Fibroblast of skin of left biceps (primary cell): ENCODE measurements around the gene DCAF8.
"Not testable (repeated sequence)": the region's sequence is repeated elsewhere in the genome, so short reads cannot be mapped to it uniquely, and the experiment has no call there.

Source experiments
- DNase-seq, 2 experiments: peaks; one replicate each; pipeline ENCODE4 v3.0.0-alpha.2; 2013; ENCODE audit warnings: low read depth in 2 of 2

DCAF8 gene

DNA sequence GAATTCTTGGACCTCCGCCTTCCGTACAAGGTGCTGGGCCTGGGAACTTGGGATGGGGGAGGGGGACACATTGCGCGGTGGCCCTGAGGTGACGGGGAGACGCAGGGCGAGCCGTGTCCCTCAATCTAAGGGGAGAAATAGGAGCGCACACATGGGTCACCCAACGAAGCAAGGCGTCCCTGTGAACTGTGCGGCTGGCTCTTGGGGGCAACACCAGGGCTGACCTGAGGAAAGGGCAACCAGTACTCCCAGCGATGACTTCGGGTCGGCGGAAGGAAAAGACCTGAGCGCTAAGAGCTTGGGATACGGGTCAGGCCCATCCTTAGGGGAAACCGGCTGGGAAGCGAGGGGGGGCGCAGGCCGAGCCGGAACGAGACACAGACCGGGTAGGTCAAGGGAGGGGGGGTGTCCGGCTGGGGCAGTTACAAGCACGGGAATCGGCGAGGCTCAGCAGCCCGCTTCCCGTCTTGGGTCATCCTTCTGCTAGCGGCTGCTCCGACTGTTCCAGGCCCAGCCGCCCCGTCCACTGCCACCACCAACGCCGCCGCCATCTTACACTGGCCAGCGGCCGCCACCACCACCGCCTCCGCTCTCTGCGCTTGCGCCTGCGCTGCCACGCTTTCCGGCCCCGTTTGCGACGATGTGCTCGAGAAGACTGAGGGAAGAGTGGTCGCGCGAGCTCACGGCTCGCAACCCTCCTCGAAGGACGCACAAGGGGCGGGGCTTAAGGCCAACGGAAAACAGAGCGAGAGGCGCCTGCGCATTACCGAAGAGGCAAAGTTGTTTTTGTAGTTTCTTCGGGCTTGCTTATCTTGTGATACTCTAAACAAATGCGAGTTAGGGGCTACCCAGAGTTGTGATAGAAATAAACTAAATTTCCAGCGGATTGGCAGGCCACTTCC lies at the start of gene DCAF8:
Gene DCAF8 (minus strand): TSS at position 657 of the 902 bp plus-strand sequence. CDS start 18,541 bp downstream, outside the sequence.
- DNase-seq = peak; percentile 89 to 91

DNA sequence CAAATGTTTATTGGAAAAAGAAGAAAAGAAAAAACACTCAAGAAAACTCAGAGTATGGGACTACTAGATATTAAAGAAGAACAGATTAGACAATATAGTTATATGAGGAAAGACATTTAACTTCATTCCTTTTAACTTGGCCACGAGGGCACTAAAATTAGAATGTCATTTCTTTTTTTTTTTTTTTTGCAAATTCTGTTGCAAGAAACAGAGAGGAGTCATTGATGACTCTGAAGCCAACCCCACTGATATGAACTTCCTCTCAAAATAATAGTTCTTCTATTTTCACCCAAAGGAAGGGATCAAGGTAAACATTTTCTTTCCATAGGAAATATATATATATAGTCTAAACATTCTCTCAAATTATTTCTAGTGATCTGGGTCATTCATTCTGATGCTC lies 47.2 kb upstream of the DCAF8 start:
- DNase-seq = no peak

DNA sequence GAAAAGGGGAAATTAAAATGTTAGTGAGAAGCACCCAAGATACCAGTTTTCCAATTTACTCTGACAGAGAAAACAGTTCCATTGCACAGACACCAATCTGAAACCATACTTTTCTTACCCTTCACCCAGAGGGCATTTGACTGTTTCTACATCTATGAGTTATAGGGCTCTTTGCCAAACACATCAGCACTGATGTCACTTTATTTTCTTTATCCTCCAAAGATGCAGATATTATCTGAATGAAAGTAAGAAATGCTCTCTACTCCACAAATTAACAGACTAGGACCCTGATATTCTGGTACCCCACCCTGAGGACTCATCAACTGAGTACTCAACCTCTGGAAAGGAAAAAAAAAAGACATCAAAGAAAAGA lies 46.8 kb upstream of the DCAF8 start:
- DNase-seq = no peak

DNA sequence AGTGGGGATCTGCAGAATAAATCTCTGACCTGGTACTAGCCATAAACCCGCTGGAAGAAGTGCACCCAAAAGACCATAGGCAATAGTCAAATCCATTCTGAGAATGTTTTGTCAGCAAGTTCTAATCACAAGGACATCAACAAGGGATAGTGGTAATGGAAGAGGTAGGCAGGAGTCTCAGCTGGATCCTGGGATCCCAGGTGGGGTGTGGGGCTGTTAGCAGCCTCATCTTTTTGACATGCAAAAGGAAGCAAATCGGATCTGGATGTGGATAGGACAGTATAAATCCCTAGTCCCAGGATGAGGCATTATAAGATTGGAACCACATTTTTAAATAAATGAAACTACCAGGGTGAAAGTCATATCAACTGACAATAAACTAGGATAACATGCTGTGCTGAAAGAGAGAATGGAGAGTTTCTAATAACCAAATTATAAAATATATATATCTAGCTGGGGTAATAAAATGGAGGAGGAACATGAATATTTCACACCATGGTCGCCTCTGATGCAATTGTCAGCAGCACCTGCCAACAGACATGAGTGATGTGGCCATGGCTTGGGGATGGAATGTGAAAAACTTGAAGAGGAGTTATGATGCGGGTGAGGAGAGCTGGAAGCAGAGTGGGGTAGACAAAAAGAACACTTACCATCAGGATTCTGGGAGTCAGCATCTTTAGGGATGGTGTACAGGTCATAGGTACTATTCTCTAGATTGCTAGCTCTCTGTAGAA lies 46.3 kb upstream of the DCAF8 start:
- no peak for DNase-seq

DNA sequence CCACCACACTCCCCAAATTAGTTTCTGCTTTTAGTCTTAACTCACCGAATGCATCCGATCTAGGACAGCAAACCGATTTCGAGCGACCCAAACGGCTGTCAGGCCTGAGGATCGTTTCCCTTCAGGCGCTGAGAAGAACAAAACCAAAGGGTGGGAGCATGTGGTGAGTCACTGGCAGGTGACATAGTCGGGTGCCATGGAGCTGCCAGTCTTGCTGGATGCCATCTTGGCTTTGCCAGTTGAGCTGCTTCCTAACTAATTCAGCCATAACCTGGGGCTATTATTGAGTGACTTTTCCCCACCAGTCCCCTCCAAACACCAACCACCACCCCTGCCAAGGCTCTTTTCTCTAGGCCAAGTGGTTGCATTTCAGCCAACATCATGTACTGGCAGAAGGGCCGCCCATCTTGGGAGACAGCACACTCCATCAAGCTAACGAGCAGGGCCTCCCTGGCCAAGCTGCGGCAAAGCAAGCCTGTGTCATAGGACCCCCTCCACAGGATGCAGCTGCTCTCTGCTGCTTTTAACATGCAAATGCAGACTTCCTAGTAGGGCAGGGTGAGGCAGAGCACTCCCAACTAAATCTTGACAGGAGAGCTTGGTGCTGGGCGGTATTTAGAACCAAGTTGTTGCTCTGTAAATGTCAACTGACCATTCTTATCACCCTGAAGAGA lies 44.9 kb upstream of the DCAF8 start:
- no peak for DNase-seq

DNA sequence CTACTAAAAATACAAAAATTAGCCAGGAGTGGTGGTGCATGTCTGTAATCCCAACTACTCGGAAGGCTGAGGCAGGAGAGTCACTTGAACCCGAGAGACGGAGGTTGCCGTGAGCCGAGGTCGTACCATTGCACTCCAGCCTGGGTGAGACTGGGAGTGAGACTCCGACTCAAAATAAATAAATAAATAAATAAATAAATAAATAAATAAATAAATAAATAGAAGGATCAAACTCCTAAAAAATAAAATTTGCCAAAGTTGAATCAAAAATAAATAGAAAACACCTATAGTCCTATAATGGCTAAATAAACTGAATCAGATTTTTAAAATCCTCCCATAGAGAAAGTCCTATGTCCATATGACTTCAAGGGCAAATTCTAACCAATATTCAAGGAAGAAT lies 37.8 kb upstream of the DCAF8 start:
- DNase-seq = no peak

DNA sequence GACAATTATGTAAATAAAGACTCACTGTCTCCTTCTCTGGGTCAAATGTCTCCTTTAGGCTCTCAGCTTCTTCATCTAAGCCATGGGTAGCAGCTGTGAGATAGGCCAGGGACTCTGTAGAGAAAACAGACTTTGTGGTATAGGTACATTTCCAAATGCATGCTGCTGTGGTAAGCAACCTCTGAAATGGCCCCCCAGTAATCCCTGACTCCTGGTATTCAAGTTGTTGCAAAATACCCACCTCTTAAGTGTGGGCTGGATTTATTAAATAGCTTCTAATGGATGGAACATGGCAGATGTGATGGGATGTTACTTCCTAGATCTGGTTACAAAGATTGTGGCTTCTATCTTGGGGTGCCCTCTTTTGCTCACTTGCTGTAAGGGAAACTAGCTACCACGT lies 33.7 kb upstream of the DCAF8 start:
- DNase-seq = no peak

DNA sequence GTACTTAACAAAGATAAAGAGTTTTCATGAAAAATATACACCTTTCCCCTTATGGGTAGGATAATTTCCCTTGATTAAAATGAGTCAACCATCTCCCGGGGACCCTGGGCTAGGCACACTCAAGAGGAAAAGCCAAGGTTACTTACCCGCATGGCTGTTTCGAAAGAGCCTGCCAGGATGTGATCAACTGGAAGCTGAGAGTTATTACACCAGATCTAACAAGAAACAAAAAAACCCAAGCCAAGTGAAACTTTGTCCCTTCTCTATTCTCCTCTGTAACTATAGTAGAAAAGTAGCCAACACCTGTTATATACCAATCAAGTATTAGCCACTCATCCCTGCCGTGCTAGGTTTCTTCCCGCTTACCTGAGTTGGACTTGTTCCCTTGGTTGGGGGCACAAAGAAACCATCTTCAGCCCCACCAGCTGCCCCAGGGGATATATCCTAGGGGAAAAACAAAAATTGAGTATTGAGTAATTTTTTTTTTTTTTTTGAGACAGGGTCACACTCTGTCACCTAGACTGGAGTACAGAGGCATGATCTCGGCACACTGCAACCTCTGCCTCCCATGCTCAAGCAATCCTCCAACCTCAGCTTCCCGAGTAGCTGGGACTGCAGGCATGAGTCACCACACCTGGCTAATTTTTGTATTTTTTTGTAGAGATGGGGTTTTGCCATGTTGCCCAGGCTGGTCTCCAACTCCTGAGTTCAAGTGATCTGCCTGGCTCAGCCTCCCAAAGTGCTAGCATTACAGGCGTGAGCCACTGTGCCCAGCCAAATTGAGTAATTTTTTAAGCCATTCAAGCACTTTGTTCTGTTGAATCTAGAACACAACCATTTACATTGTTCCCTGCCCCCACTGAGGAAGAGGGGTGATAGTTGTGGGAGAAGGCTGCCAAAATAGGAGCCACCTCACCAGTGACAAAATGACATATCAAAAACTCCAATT lies 30.9 kb upstream of the DCAF8 start:
- DNase-seq = no peak

DNA sequence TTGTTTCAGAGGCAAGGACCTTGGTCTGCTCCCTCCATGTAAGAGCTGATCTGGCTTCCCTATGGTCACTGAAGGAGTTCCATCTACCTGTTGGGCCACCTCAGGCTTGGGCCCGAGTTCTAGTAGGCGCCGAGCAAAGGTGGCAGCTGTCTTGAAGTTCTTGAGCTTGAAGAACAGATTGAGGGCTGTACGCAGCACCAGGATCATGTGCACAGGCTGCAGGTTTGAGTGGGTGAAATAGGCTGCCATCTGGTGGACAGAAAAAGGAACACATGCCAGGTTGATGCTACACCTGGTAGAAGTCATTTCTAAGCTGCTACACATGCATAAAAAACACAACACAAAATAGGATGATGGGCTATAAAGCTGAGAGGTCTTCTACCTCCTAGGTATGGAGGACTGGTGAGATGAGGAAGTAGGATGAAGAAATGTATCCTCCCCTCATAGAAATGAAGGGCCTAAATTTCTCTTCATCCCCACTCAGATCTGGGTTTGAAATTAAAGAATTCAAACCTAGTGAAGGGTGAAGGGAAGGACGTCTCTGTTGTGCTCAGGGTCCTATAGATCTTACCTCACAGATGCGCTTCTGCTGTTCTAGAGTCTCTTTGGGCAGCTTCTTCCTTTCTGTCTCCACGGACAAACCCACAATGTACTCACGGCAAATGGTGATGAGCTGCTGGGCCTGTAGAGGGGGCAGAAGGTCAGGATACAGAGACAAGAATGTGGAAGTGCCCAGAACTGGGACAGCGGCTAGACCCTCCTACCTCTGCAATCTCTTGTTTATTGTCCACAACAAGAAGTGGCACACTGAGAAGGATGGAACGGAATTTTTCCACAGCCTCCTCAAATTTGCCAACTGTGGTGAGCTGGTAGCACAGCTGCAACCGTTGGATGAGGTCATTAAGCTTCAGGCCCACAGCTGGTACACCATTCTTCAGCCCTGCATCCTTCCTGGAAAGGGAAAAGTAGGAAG lies 29.2 kb upstream of the DCAF8 start:
- peak in 1 of 2 experiments; percentile 9 for DNase-seq

DNA sequence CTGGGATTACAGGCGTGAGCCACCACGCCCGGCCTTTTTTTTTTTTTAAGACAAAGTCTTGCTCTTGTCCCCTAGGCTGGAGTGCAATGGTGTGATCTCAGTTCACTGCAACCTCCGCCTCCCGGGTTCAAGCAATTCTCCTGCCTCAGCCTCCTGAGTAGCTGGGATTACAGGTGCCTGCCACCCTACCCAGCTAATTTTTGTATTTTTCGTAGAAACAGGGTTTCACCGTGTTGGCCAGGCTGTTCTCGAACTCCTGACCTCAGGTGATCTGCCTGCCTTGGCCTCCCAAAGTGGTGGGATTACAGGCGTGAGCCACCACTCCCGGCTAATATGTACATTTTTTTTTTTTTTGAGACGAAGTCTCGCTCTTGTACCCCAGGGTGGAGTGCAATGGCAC lies 25.4 kb upstream of the DCAF8 start:
- DNase-seq = not testable (repeated sequence)

DNA sequence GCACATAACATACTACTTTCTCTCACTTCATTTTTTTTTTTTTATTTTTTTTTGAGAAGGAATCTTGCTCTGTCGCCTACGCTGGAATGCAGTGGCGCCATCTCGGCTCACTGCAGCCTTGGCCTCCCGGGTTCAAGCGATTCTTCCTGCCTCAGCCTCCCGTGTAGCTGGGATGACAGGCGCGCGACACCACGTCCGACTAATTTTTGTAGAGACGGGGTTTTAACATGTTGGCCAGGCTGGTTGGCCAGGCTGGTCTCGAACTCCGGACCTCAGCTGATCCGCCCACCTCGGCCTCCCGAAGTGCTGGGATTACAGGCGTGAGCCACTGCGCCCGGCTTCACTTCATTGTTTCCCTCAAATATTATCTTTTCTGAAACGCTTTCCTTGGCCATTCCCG lies 23.2 kb upstream of the DCAF8 start:
- no peak for DNase-seq

DNA sequence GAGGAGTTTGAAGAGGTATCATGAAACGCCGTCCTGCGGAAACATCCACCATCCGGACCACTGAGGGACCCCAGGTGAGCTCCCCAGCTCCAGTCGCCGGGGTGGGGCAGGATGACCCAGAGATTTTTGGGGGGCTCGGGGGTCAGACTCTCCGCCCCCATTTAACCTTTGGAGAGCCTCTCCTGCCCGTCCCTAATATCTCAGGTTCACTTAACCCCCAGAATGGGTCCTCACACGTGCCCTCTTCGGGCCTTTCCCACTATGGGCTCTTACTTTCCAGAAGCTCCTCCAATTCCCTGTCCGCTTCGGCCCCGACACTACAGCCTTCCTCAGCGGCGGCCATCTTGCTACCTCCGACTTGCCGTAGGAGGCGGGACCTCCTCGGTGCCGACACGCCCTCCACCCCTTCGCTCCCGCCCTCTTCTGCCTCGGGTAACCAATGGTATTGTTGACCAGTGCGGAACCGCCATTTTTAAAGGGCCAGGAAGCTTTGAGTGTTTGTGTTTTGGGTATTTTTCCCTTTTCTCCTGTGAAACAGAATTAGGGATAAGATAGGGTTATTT lies 22.5 kb upstream of the DCAF8 start, which contains the start of gene PEX19:
Gene PEX19 (minus strand): TSS at position 352 of the 563 bp plus-strand sequence. CDS start 9 bp downstream, at position 343.
- peak; percentile 66 for DNase-seq

DNA sequence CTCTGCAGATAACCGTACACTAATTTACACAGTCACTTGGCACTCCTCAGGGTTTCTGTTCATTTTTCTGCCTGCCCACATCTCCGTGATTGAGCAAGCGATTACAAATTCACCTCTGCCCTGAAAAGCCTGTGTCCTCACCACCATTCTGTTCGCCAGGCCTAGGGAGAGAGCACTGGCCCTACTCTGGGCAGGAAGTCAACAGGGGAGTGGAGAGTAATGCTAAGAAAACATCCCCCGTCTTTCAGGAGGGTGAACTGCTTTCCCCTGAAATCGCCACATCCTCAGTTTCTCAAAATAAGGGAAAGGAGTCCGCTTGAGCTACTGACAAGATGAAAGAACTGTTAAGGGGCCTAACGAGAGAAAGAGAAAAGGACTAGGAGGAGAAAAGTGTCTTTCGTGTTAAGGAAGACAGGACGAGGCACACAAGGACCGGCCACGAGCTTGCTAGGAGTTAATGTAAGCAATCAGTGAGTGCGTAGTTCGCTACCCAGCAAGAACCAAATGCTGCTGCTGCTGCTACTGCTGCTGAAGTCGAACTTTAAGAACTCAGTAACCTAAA lies 22.0 kb upstream of the DCAF8 start:
- no peak for DNase-seq

DNA sequence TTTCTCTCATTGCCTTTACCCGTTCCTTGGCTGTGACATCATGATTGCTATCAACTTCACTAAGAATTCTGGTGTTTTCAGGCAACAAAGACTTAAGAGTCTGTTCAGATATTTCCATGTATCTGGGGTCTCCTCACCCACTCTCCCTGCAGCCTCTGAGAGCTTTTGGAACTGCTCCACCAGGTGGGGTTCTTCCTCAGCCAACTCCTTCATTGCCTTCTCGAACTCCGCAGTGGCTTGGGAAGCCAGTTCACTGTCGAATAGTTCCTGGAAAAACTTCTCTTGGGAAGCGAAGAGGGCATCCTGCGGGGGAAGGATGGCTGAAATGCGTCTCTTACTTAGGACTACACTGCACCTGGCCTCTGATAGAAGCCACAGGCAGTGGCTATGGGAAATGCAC lies 20.5 kb upstream of the DCAF8 start:
- DNase-seq = no peak

DNA sequence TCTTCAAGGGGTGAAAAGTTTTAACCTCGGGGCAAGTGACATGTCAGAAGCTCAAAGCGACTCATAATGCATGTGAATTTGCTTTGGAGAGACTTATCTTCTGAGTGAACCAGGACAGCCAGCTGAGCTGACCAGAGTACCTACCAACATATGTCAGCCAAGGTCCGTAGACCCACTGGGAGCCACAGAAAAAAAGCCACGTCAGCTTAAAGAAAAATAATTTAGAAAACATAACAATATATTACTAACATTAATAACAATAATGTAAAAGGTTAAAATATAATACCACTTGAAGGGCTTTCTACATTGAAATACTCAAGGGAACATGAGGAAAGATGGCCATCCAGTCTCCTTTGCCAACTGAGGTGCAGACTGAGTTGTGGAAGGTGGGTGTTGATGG lies 15.6 kb upstream of the DCAF8 start:
- no peak for DNase-seq

DNA sequence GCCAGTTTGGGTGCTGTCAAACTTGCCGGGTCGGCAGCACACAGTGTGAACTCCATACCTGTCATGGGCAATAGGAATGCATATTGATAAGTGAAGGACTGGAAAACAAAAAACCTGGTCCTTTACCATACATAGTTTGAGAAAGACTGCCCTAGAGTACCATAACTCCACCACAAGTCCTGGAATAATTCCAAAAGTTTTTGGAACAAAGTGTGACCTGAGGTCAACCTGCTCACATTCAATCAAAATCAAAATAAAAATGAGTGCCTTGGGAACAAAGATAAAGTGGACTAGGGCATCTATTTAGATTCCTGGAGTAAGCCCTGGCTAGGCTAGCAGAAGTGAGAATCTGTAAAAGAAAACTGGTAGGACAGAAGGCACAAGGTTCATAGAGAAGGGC lies 15.0 kb upstream of the DCAF8 start:
- DNase-seq = no peak

DNA sequence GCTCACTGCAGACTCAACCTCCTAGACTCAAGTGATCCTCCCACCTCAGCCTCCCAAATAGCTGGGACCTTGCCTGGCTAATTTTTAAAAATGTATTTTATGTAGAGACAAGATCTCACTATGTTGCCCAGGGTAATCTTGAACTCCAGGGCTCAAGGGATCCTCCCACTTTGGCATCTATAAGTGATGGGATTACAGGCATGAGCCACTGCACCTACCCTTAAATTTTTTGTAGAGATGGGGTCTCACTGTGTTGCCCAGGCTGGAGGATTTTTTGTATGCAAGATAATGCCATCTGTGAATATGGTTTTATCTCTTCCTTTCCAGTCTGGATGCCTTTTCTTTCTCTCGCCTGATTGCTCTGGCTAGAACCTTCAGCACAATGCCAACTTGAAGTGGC lies 8.7 kb upstream of the DCAF8 start:
- no peak for DNase-seq

DNA sequence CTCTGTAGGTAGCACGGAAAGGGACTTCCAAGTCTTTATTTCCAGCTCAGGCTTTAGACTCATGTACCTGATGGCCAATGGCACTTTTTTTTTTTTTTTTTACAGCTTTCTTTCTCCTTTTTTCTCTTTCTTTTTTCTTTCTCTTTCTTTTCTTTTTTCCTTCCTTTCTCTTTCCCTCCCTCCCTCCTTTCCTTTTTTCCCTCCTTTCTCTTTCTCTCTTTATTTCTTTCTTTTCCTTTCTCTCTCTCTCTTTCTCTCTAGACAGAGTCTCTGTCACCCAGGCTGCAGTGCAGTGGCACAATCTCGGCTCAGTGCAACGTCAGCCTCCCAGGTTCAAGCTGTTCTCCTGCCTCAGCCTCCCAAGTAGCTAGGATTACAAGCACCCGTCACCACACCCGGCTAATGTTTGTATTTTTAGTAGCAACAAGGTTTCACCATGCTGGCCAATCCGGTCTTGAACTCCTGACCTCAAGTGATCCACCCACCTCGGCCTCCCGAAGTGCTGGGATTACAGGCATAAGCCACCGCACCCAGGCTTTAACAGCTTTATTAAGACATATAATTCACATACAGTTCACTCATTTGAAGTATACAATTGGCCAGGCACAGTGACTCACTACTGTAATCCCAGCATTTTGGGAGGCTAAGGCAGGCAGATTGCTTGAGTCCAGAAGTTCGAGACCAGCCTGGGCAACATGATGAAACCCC lies 5.1 kb upstream of the DCAF8 start:
- DNase-seq = no peak
